ENCODE measurements around the gene BACH2.
"Not testable (repeated sequence)": the region's sequence is repeated elsewhere in the genome, so short reads cannot be mapped to it uniquely, and the experiment has no call there.

Gene BACH2

DNA sequence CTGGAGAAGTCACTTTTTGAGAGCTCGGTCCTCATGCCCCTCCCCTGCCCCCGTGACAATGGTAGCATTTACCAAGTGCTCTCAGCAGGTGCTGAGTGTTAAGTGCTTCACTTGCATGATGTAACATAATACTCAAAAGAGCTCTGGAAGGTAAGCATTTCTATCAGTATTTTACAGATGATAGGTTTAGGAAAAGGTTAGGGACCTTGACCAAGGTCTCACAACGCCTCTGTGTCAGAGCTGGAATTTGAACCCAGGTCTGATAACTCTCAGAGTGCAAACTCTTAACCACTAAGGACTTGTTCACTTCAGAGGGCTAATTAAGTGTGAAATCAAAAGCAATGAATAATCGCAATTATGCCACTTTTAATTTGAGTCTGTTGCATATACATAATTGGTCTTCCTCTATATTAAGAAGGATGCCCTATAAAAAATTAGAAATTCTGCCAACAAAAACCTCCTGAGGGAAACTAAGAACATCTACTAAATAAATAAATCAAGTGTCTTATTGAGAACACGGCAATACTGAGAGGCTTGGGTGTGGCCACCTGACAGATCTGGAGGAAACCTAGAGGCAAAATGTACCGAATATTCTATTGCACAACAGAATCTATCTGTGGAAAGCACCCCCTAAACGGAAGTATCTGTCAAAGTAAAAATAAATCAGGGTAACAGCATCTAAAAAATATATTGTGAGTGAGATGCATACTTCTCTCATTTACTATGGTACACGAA is 109.8 kb downstream of the BACH2 start:
- DNase-seq (ENCODE audit: low read depth in 2 of 2, low spot score in 1 of 2), result no peak

DNA sequence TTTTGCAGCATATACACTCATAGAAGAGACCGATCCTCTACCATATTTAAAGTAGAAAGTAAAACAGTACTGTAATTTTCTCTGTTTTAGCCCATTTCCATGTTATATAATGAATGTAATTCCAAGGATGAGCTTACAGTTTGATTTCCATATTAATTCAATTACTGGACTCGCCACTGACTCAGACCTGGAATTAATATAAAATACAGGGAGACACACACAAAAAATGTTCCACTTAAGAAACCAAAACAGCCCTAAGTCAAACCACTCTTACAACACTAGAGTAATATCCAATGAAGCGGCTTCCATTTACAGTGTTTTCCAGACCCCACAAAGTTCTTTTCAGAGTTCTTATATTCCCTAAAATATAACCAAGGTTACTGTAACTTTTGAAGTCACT is 110.6 kb downstream of the BACH2 start:
- DNase-seq (ENCODE audit: low read depth in 2 of 2, low spot score in 1 of 2), result no peak

DNA sequence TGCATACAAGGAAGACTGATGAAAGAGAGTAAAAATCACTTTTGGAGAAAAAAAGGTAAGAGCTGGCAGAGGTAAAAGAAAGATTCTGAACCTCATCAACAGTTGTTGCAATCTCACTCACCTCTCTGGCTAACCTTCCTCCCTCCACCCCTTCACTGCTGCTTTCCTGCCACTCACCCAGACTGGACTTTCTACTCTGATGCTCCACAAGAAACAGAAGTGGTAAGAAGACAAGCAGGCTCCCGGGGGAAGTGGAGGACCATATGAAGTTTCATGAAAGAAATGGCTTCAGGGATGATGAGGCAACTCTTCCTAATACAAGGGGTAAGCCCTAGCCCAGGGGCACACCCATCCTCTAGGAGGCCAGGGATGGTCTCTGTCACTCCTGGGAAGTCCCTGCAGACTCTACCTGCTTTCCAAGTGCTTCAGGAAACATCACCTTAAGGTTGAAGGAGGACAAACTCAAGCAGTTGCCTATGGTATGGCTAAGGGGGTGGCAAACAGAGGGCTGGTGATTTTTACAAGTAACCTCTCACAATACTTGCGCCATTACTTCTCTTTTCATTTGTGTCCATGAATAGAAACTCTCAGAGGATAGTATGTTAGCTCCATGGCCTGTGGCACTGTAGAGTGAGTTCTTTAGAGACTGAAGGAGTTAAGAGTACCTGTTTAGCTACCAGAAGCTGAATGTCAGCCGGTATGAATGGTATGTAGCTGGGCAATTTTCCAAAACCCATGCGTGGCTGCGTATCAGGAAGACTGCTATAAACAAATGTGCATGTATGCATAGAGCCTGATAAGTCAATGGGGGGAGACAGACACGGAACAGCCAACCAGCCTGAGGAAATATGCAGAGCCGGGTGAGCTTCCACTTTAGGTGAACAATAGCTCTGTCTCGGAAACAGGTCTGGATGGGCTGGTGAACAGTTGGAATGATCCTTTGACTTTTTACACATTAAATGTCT is 112.0 kb downstream of the BACH2 start:
- no peak for DNase-seq (ENCODE audit: low read depth in 2 of 2, low spot score in 1 of 2)

DNA sequence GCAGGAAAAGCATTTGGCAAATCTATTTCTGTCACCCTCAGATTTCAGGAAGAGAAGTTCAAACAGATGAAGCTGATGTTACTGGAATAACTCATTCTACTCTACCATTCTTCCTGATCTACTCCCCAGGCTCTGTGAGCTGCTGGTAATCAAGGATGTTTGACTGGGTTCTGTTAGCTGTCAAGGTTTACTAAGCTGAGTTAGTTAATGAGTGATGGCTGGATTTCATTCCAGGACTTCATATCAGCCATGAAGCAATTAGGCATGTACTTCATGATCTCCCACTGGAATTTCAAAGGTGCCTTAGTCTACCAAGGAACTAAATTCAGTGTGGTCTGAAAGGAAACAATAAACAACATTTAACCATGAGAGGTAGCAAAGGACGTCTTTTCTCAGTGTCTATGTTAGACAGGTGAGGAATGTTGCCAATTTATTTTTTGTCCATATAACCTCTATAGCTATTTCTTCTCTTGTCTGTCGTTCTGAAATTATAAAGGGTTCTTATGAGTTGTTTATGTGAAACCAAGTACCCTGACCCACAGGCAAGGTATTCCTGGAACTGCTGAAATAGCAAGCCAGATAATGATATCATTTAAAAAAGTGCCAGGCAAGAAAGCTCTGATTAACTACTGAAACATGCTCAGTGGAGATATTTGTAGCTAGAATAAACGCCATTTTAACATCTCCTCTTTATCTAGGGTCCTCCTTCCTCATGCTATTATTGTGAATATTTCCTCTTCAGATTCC is 112.9 kb downstream of the BACH2 start:
- DNase-seq (ENCODE audit: low read depth in 2 of 2, low spot score in 1 of 2), result no peak

DNA sequence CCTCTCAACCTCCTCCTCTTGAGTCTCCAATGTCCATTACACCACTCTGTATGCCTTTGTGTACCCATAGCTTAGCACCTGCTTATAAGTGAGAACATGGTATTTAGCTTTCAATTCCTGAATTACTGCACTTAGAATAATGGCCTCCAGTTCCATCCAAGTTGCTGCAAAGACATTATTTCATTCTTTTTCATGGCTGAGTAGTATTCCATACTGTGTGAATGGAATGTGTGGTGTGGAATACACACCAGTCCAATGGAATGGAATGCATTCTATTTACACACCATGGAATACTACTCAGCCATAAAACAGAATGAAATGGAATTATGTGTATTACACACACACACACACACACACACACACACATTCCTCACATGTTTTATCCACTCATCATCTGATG is 116.1 kb downstream of the BACH2 start:
- DNase-seq (ENCODE audit: low read depth in 2 of 2, low spot score in 1 of 2), result no peak

DNA sequence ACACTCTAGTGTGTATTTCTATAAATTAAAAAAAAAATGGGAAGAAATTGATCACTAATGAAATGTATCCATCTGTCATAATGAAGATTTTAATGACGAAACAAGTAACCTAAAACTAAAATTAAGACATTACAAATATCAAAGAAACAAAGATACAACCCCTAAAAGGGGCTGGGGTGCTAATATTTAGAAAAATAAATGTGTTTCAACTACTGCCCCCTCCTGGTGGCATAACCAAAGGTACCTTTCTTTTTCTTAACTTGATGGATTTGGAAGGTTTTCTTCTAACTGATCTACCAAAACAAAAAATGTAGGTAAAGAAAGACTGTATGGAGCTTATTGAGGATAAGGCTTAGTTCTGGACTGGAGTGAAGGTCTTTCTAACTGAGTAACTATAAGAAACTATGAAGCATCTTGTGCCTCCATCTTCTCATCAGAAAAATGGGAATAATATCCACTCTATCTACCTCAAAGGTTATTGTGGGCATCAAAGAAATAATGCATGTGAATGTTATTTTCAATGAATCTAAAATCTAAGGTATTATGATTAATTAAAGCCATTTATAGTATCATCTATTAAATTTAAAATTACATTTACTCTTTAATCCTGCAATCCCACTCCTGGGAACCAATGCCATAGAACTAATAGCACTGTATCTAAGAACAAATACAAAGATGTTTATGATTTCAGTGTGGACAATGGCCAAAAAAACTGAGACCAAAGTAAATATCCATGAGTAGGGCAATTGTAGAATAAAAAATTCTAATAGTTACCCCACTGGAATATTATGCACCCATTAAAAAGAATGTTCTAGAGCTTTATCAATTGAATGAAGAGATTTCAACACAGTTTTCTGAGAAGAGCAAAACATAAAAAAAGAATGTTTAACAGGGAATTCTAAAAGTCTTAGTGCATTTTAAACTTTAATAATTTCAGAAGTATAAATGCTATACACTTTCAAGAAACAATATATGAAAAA is 117.2 kb downstream of the BACH2 start:
- DNase-seq (ENCODE audit: low read depth in 2 of 2, low spot score in 1 of 2), result no peak

DNA sequence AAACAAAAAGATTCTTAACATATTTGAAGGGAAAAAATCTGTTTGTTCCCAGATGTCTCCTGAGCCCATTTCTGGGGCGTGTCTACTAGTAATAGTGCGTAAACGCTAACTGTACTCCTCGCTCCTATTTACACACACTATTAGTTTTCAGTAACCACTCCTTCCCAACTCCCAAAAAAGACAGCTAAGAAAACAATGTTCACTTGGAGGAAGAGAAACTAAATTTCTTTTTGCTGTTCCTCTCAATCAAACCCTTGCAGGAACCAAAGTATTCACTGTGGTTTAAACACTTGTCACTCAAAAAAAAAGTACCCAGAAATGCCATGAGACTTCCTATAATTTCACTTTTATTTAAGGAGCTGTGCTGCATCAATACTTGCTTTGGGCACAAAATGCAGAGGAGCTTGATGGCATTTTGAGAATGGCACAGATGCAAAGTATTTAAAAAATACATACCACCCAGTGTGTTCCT is 118.2 kb downstream of the BACH2 start:
- no peak for DNase-seq (ENCODE audit: low read depth in 2 of 2, low spot score in 1 of 2)

DNA sequence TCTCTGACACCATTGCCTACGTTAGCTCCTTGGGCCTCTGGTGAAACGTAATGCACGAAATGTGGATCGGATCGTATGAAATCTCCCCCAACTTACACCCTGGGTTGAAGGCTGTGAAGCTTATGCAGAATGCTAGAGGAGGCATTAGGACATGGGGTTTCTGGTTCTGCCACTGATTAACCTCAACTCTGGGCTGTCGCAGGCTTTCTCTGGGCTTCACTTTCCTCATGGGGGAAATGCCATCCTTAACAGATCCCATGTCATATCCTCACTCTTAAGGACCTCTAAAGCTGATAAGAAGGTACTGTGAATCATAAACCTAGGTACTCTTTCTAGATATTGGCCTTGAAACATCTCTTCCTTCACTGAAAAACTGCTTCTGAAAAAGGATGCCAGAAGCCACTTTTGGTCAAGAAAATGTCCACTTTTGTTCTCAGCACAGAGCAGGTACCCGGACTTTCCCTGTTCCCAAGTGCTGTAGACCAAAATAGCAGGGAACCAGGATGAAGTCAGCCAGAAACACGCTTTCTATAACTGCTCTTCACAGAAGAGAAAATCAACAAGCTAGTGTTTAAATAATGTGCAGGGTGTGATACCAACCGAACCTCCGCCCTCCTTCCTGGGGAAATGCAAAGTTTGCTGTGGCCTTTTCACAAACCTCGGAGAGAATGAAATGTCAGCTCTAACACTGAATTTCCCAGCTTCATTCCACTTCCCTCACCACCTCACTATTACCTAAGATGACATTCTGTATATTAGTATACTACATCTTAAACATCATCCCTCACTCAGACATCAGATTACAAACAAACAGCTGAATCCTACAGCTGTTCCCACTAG is 118.9 kb downstream of the BACH2 start:
- no peak for DNase-seq (ENCODE audit: low read depth in 2 of 2, low spot score in 1 of 2)

DNA sequence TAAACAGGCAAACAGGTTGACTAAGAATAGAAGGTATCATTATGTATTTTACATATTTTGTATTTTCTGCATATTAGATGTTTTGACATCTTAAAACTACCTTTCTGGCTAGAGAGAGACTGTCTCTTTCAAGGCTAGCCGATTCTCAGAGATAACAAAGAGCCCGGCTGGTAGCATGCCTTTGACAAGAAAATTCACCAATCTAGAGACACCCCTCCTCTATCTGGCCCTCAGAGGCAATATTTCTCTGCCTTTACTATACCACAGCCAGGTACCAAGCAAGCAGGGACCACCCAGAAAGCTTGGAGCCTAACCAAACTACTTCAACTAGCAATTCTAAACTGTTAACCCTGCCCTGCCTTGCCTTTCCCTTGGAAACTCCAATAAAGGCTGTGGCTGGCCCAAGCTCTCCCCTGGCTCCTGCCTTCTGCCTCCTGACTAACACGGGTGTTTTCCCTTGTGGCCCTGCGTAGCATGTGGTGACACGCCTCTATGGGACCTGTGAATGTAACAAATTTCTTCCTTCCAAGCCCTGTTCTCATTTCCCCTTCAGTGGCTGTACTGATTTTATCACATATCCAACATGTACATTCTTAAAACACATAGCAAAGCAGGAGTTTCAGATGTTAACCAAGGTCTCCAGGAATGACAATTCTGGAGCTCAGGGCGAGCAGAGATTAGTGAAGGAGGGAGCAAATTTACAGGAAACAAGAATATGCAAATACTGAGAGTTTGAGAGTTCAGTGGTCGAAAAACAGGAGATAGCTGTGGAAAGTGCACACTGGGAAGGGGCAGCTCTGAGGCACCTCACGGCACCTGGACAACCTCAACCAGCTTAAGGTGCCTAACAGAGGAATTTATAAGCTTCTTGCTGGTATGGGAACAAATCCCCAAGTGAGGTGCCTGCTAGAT is 120.8 kb downstream of the BACH2 start:
- DNase-seq (ENCODE audit: low read depth in 2 of 2, low spot score in 1 of 2), result no peak

DNA sequence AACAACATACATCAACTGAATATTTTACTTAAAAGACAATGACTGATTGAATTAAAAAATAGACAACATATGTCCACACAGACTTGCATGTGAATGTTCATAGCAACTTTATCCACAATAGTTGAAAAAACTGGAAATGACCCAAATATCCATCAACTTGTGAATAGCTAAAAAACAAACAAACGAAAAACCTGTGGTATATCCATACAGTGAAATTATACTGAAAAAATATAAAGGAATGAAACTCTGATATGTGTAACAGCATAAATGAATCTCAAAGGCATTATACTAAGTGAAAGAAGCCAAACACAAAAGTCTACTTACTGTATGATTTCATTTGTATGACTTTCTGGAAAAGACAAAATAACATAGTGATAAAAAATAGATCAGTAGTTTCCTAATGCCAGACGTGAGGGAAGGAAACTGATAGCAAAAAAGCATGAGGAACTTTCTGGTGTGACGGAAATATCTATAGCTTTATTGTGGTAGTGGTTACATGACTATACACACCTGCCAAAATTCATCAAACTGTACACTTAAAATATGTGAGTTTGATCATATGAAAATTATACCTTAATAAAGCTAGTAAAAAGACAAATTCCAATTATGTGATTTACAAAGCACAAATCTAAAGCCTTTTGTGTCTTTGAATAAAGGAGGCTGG is 123.2 kb downstream of the BACH2 start:
- no peak for DNase-seq (ENCODE audit: low read depth in 2 of 2, low spot score in 1 of 2)

DNA sequence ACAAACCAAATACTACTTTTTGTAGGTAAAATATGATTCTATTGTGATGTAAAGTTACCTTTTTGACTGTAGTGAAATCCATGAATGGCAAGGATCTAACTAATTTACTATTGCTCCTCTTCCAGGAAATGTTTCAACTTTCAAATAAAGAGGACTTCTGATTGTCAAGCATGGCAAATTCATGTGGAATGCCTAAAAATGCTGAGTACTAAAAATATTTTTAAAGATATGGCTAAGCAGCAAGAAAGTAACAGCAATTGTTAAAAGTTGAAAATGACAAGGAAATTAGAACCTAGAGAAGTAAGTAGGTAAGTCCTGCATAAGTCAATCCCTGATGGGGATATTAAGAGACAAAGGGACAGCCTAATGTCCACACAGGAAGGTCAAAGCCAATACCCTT is 126.0 kb downstream of the BACH2 start:
- DNase-seq (ENCODE audit: low read depth in 2 of 2, low spot score in 1 of 2), result no peak

DNA sequence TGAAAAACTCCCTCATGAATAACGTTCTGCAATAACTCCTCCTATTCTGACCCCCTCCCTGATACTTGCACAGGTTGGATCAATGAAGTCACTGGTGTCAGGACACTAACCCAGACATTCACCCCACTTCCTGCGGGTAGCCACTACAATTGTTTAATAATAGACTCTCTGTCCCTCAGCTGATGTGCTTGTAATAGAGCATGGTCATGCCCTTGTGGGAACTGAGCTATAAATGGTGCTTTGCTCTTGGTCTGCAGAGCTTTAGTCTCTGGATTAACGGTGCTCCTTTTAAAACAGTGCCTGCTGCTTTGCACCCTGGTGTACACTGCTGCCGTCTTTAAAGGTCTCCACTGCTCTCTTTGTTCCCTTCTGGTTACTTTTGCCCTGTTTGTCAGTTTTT is 127.3 kb downstream of the BACH2 start:
- DNase-seq (ENCODE audit: low read depth in 2 of 2, low spot score in 1 of 2), result no peak

DNA sequence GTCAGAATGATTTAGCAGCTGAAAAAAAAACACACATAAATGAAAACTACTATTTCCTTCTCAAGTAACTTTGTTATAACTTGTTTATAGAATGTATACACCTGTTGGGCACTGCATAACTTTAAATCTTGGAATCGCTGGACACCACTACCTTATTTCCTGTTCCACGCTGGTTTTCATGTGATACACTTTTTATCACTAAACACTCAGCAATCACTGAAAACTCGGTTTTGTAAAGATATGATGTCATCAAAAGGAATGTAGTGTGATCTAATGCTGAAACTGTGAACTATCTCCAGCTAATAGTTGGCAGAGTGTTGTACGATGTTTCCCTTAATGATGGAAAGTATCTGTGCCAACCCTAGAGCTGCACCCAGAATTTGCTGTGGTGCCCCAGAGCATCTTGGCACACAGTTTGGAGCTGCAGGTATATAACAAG is 127.9 kb downstream of the BACH2 start:
- no peak for DNase-seq (ENCODE audit: low read depth in 2 of 2, low spot score in 1 of 2)

DNA sequence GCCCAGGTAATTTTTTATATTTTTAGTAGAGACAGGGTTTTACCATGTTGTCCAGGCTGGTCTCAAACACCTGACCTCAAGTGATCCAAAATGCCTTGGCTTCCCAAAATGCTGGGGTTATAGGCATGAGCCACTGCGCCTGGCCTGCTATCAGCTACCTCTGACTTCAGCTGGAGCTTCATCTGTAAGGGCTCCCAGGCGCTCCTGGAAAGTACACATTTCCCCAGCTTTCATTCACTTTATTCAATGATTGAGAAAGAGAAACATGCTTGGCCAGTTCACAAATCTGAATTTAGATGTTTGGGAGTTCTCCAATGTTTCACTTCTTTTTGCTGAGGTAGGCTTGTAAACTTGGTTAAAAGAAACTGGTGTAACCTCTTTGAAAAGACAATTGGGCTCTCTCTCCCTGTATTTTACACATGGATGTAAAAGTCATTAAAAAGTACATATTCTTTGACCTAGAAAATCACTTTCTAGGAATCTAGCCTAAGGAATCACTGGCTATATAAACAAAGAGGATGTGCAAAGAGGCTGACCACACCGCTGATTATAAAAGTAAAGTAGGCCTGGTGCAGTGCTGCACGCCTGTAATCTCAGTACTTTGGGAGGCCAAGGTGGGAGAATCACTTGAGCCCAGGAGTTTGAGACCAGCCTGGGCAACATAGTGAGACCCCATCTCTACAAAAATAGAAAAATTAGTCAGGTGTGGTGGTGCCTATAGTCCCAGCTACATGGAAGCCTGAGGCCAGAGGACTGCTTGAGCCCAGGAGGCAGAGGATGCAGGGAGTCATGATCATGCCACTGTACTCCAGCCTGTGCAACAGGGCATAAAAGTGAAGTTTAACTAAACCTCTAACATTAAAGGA is 128.9 kb downstream of the BACH2 start:
- DNase-seq (ENCODE audit: low read depth in 2 of 2, low spot score in 1 of 2), result no peak

DNA sequence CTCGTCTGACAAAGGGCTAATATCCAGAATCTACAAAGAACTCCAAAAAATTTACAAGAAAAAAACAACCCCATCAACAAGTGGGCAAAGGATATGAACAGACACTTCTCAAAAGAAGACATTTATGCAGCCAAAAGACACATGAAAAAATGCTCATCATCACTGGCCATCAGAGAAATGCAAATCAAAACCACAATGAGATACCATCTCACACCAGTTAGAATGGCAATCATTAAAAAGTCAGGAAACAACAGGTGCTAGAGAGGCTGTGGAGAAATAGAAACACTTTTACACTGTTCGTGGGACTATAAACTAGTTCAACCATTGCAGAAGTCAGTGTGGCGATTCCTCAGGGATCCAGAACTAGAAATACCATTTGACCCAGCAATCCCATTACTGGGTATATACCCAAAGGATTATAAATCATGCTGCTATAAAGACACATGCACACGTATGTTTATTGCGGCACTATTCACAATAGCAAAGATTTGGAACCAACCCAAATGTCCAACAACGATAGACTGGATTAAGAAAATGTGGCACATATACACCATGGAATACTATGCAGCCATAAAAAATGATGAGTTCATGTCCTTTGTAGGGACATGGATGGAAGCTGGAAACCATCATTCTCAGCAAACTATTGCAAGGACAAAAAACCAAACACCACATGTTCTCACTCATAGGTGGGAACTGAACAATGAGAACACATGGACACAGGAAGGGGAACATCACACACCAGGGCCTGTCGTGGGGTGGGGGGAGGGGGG is 130.3 kb downstream of the BACH2 start:
- DNase-seq (ENCODE audit: low read depth in 2 of 2, low spot score in 1 of 2), result not testable (repeated sequence)

Measured in stimulated activated CD8-positive, alpha-beta memory T cell treated with anti-CD3 and anti-CD28 coated beads, Interleukin-4, amount 100 ng/mL, for 1 hour (primary cell).